NOMO-1 treated with dmso at 0.1 percent for 144 hours (cell line): ENCODE results near the gene NANS.

Experiments used
- DNase-seq: peaks from one replicate; lab custom pipeline; 2025; ENCODE audit not compliant: unreplicated experiment; lab: John Stamatoyannopoulos, UW

NANS gene

DNA sequence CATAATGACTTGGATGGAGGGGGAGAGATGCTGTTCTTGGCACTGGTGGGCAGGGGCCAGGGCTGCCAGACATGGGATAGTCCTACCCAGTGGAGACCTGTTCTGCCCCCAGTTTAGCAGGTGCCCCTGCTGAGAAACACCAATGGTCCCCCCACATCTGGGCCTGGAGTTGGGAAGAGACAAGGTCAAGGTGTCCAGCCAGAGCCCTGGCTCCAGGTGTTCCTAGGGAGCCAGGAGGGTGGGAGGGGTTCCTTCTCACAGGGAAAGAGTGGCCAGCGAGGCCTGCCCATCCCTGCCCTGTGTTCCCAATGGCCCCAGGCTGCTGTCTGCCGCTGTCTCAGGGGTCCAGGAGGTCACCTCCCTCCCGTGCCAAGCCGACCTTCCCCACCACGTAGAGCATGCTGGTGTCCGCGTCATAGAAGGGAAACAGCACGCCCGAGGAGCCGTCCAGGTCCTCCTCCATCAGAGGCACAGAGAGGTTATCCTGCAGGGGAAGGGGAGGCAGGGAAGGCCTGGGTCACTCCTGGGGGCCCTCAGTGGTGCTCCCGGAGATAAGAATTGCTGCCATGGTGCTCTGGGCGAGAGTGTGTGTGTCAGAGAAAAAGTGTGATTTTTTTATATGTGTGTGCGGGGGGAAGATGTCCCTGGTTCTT is 74.2 kb downstream of the NANS start:
- DNase-seq: no peak

GRCh38 chr9:98132158-98132557 is 75.6 kb downstream of the NANS start:
- DNase-seq: no peak
